Measurements from ENCODE around the gene PTGDS.

GRCh38 chr9:137021568-137021978 is 44.3 kb downstream of the PTGDS start:
- TF ChIP-seq CTCF (IDR thresholded peaks at IDR 0.05) (no peak), ZFX (IDR thresholded peaks at IDR 0.05; ENCODE audit: borderline replicate concordance) (no peak)
